Bronchial epithelial cell (primary cell): ENCODE data around the gene BRINP1. TPM values are rescaled to one million over a fixed set of nuclear protein-coding genes. Genes with fewer than 3 reads are reported as not detected.

Source experiments
- DNase-seq: peaks from one replicate; pipeline ENCODE4 v3.0.0-alpha.2; 2010; ENCODE audit warnings: low read depth
- FAIRE-seq: peaks from 2 replicates; lab custom pipeline; 2011; peaks lifted over from hg19 to GRCh38; lab: Jason Lieb, UNC
- H3K27me3 ChIP-seq: 2 replicates; pipeline ENCODE4 v1.5.1; 2011; ENCODE audit warnings: low read length; ENCODE audit not compliant: control insufficient read depth, insufficient read depth
- H3K36me3 ChIP-seq: 2 replicates; pipeline ENCODE4 v1.5.1; 2011; ENCODE audit warnings: low read length; ENCODE audit not compliant: control insufficient read depth, insufficient read depth
- H3K4me3 ChIP-seq: 2 replicates; pipeline ENCODE4 v1.5.1; 2011; ENCODE audit warnings: mild to moderate bottlenecking, low read depth, low read length, control low read depth
- total RNA-seq: library from RNA; depleted of rRNA; stranded (reverse); fragments of >200 nt; gene quantifications from 2 replicates; pipeline ENCODE4 v1.2.1, GENCODE V29; 2014
- TF ChIP-seq, protein P1 (sequence below): IDR thresholded peaks from 2 replicates; pipeline ENCODE4 v1.5.1; 2011; ENCODE audit warnings: mild to moderate bottlenecking, moderate library complexity, low read length, control low read depth, inconsistent platforms; ENCODE audit not compliant: insufficient read depth, severe bottlenecking

BRINP1 gene
- total RNA-seq, 1 donor from 2014 or later = 1.6 TPM

GRCh38 chr9:119255116-119255515 is 114.1 kb downstream of the BRINP1 start:
- Histone ChIP-seq H3K4me3 (no peak overlapping the region), H3K27me3 (no peaks in the 10 kb centered on the region), H3K36me3 (no peaks in the 10 kb centered on the region)
- FAIRE-seq = no peak
- TF ChIP-seq, protein P1, sequence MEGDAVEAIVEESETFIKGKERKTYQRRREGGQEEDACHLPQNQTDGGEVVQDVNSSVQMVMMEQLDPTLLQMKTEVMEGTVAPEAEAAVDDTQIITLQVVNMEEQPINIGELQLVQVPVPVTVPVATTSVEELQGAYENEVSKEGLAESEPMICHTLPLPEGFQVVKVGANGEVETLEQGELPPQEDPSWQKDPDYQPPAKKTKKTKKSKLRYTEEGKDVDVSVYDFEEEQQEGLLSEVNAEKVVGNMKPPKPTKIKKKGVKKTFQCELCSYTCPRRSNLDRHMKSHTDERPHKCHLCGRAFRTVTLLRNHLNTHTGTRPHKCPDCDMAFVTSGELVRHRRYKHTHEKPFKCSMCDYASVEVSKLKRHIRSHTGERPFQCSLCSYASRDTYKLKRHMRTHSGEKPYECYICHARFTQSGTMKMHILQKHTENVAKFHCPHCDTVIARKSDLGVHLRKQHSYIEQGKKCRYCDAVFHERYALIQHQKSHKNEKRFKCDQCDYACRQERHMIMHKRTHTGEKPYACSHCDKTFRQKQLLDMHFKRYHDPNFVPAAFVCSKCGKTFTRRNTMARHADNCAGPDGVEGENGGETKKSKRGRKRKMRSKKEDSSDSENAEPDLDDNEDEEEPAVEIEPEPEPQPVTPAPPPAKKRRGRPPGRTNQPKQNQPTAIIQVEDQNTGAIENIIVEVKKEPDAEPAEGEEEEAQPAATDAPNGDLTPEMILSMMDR = no peak
- no peak for DNase-seq

- no peak for FAIRE-seq
- no peak for DNase-seq
- TF ChIP-seq, protein P1 = no peak
Measured at GRCh38 chr9:119252671-119253299, 116.5 kb downstream of the BRINP1 start.

GRCh38 chr9:119251936-119252335 is 117.3 kb downstream of the BRINP1 start:
- H3K4me3 ChIP-seq = no peak overlapping the region
- TF ChIP-seq, protein P1 = no peak
- FAIRE-seq = no peak
- H3K36me3 ChIP-seq = no peaks in the 10 kb centered on the region
- DNase-seq = no peak
- H3K27me3 ChIP-seq = no peaks in the 10 kb centered on the region

More at GRCh38 chr9:119252671-119253299, 116.5 kb downstream of the BRINP1 start:
- no peaks in the 10 kb centered on the region for H3K36me3 ChIP-seq
- H3K27me3 ChIP-seq = no peaks in the 10 kb centered on the region
- H3K4me3 ChIP-seq = no peak overlapping the region

DNA sequence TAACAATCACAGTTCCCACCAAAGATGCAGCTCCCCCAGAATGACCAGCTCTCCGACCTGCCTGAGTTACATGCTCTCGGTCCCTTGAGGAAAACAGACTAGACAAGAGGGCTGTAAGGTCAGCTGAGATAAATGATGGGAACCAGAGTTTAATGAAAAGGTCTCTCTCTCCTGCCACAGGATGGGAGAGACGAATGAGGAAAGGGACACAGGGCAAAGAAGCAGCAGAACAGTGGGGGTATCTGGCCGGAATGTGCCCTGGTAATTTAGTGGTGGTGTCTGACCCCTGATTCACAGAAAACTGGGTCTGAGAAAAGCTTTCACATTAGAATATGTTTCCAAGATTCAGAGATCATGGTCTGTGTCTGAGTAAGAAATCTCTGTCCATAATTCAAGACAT is 118.5 kb downstream of the BRINP1 start:
- FAIRE-seq = no peak
- TF ChIP-seq, protein P1 = no peak

GRCh38 chr9:119240546-119240945 is 128.7 kb downstream of the BRINP1 start:
- FAIRE-seq = no peak
- H3K36me3 ChIP-seq = no peaks in the 10 kb centered on the region
- DNase-seq = no peak
- TF ChIP-seq, protein P1 = no peak
- no peaks in the 10 kb centered on the region for H3K27me3 ChIP-seq
- no peak overlapping the region for H3K4me3 ChIP-seq

More for the DNA sequence above, 118.5 kb downstream of the BRINP1 start:
- no peaks in the 10 kb centered on the region for H3K36me3 ChIP-seq
- no peak overlapping the region for H3K4me3 ChIP-seq
- no peaks in the 10 kb centered on the region for H3K27me3 ChIP-seq
- no peak for DNase-seq

DNA sequence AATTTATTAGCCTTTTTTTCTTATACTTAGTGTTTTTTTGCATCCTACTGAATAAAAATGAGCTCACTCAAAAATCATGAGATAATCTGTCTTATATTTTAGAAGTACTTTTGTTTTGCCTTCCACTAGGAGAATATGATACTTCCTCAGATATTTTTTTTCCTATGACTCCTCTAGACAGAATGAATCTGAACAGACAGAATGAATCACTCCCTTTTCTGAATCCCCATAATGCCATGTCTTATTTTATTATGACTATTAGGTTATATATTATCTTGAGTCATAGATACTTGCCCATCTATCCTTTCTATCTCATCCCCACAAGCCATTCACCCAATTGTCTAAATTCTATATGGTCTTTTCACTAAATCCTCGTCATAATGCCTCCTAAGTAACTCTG is 134.6 kb downstream of the BRINP1 start:
- TF ChIP-seq, protein P1 = no peak
- no peak overlapping the region for H3K4me3 ChIP-seq
- FAIRE-seq = no peak

More for the DNA sequence above, 134.6 kb downstream of the BRINP1 start:
- DNase-seq = peak; percentile 15
- no peaks in the 10 kb centered on the region for H3K36me3 ChIP-seq
- no peaks in the 10 kb centered on the region for H3K27me3 ChIP-seq
